Liver (tissue), 9 donors: Measurements from ENCODE around the gene TICAM2. TPM values are rescaled to one million over a fixed set of nuclear protein-coding genes. Genes with fewer than 3 reads are reported as not detected.

Experiments used
- DNase-seq: peaks from one replicate; pipeline ENCODE4 v3.0.0-alpha.2; 2017; ENCODE audit warnings: low spot score
- H3K27ac ChIP-seq, 2 donors: one replicate each; pipeline ENCODE4 v1.7.0; 2013; ENCODE audit warnings: inconsistent platforms in 2 of 2, low read length in 2 of 2, control low read depth in 1 of 2, low read depth in 1 of 2, mild to moderate bottlenecking in 1 of 2
- H3K27me3 ChIP-seq, 4 donors: one replicate each; pipeline versions ENCODE4 v1.6.1 to v1.7.0; 2013; ENCODE audit warnings: low read length in 3 of 4, inconsistent platforms in 1 of 4, mild to moderate bottlenecking in 1 of 4, moderate library complexity in 1 of 4; ENCODE audit not compliant: control insufficient read depth in 4 of 4, insufficient read depth in 4 of 4
- H3K36me3 ChIP-seq, 4 donors: one replicate each; pipeline versions ENCODE4 v1.6.1 to v1.7.0; 2013; ENCODE audit warnings: low read length in 3 of 4, mild to moderate bottlenecking in 3 of 4, low read depth in 1 of 4, moderate library complexity in 1 of 4; ENCODE audit not compliant: control insufficient read depth in 4 of 4, insufficient read depth in 3 of 4
- H3K4me1 ChIP-seq, 4 donors: one replicate each; pipeline versions ENCODE4 v1.6.1 to v1.7.0; 2013; ENCODE audit warnings: low read length in 3 of 4, mild to moderate bottlenecking in 3 of 4, moderate library complexity in 1 of 4; ENCODE audit not compliant: control insufficient read depth in 4 of 4, insufficient read depth in 4 of 4
- H3K4me3 ChIP-seq, 3 donors: one replicate each; pipeline versions ENCODE4 v1.6.1 to v1.7.0; 2013; ENCODE audit warnings: low read length in 3 of 3, control low read depth in 1 of 3, low read depth in 1 of 3, mild to moderate bottlenecking in 1 of 3
- H3K9ac ChIP-seq, 2 donors: one replicate each; pipeline ENCODE4 v1.7.0; 2013; ENCODE audit warnings: low read length in 2 of 2, mild to moderate bottlenecking in 2 of 2, moderate library complexity in 2 of 2, control low read depth in 1 of 2, low read depth in 1 of 2
- H3K9me3 ChIP-seq, 4 donors: one replicate each; pipeline versions ENCODE4 v1.6.1 to v1.7.0; 2013; ENCODE audit warnings: low read length in 3 of 4; ENCODE audit not compliant: control insufficient read depth in 4 of 4
- EGR1 ChIP-seq, 2 donors: IDR thresholded peaks; 2 replicates each; pipeline ENCODE4 v1.6.1; 2016 to 2018; ENCODE audit warnings: antibody characterized with exemption in 2 of 2, low read depth in 2 of 2
- FOXA1 ChIP-seq: IDR thresholded peaks from 2 replicates; pipeline ENCODE4 v1.6.1; 2016; ENCODE audit warnings: antibody characterized with exemption
- FOXA2 ChIP-seq: IDR thresholded peaks from 2 replicates; pipeline ENCODE4 v1.6.1; 2016; ENCODE audit warnings: antibody characterized with exemption
- GABPA ChIP-seq, 2 donors: IDR thresholded peaks in 1 of 2; conservative IDR thresholded peaks in 1 of 2; 2 replicates each; pipeline ENCODE4 v1.6.1; 2016; ENCODE audit warnings: antibody characterized with exemption in 2 of 2, mild to moderate bottlenecking in 1 of 2, moderate library complexity in 1 of 2
- HNF4A ChIP-seq, 2 donors: conservative IDR thresholded peaks; 2 replicates each; pipeline ENCODE4 v1.6.1; 2016; ENCODE audit warnings: antibody characterized with exemption in 2 of 2, mild to moderate bottlenecking in 2 of 2
- HNF4G ChIP-seq: IDR thresholded peaks from 2 replicates; pipeline ENCODE4 v1.6.1; 2016; ENCODE audit warnings: antibody characterized with exemption
- JUND ChIP-seq, 2 donors: IDR thresholded peaks; 2 replicates each; pipeline ENCODE4 v1.6.1; 2016; ENCODE audit warnings: antibody characterized with exemption in 2 of 2
- NR2F2 ChIP-seq: IDR thresholded peaks from 2 replicates; pipeline ENCODE4 v1.6.1; 2016; ENCODE audit warnings: antibody characterized with exemption
- RAD21 ChIP-seq, 2 donors: IDR thresholded peaks; 2 replicates each; pipeline ENCODE4 v1.6.1; 2016; ENCODE audit warnings: antibody characterized with exemption in 2 of 2, mild to moderate bottlenecking in 2 of 2
- RXRA ChIP-seq, 2 donors: IDR thresholded peaks; 2 replicates each; pipeline ENCODE4 v1.6.1; 2017 to 2018; ENCODE audit warnings: antibody characterized with exemption in 2 of 2, mild to moderate bottlenecking in 1 of 2
- SP1 ChIP-seq: IDR thresholded peaks from 2 replicates; pipeline ENCODE4 v1.6.1; 2018; ENCODE audit warnings: antibody characterized with exemption, mild to moderate bottlenecking
- TAF1 ChIP-seq: conservative IDR thresholded peaks from 2 replicates; pipeline ENCODE4 v1.6.1; 2016; ENCODE audit warnings: antibody characterized with exemption, mild to moderate bottlenecking
- YY1 ChIP-seq: IDR thresholded peaks from 2 replicates; pipeline ENCODE4 v1.6.1; 2016; ENCODE audit warnings: antibody characterized with exemption, mild to moderate bottlenecking
- WGBS: extraction: QIAGEN DNeasy Blood & Tissue Kit; methylation state at CpG from one replicate; pipeline ENCODE4 v1.1.7; 2013; 5-methylcytosine and 5-hydroxymethylcytosine counted together
- polyA plus RNA-seq, 2 donors: library from polyadenylated mRNA; stranded (reverse) in 1 of 2; unstranded in 1 of 2; fragments of 200-250 nt in 1 of 2; fragments of >200 nt in 1 of 2; fragmentation: Nextera tagmentation in 1 of 2; extraction: Ambion mirVana in 1 of 2; gene quantifications; one replicate each; pipeline versions ENCODE4 v1.2.1 to v1.2.3, GENCODE V29; 2013 to 2015
- total RNA-seq, 2 donors: library from RNA; depleted of rRNA; stranded (reverse); fragments of >200 nt; gene quantifications; one replicate each; pipeline ENCODE4 v1.2.3, GENCODE V29; 2014
- TF ChIP-seq, protein P1 (sequence below): IDR thresholded peaks from 2 replicates; pipeline ENCODE4 v1.6.1; 2016; ENCODE audit warnings: antibody characterized with exemption
- TF ChIP-seq, protein P2 (sequence below): fragments of 150-350 bp; IDR thresholded peaks from 2 replicates; pipeline ENCODE4 v1.5.1; 2017; ENCODE audit warnings: improper control_type of control experiment, low read depth, low read length; ENCODE audit not compliant: missing input control
- TF ChIP-seq, protein P3 (sequence below): IDR thresholded peaks from 2 replicates; pipeline ENCODE4 v1.6.1; 2016; ENCODE audit warnings: antibody characterized with exemption
- TF ChIP-seq, protein P4 (sequence below): IDR thresholded peaks from 2 replicates; pipeline ENCODE4 v1.6.1; 2016; ENCODE audit warnings: antibody characterized with exemption, mild to moderate bottlenecking
- TF ChIP-seq, protein P5 (sequence below): IDR thresholded peaks from 2 replicates; pipeline ENCODE4 v1.6.1; 2016; ENCODE audit warnings: antibody characterized with exemption
- donor health status: healthy.
- donor health status: healthy.
- donor health status: healthy.
- donor health status: healthy.
- donor health status: healthy.

The TICAM2 gene
- total and polyA plus RNA-seq, 4 donors, result 0.50 to 1.5 (median 0.95) TPM

DNA sequence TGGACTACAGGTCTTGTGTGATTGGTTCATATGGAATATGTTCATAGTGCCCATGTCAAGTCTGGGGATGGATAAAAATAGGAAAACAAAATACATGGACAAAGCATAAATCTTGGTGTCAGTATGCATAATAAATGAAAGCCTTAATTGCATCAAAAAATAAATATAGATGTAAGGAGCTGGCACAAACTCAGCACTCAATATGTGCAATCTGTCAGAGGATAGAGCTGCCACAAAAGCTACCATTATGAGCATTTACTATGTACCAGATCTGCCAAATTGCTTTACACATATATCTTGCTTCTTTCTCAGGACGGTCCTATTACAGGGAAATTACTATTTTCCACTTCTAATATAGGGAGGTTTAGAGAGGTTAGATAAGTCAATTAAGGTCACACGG, 41.8 kb upstream of the TICAM2 start:
- TF ChIP-seq NR2F2 (no peak), RXRA (IDR thresholded peaks at IDR 0.05) (no peak), JUND (IDR thresholded peaks at IDR 0.05) (no peak)
- TF ChIP-seq, protein P1, sequence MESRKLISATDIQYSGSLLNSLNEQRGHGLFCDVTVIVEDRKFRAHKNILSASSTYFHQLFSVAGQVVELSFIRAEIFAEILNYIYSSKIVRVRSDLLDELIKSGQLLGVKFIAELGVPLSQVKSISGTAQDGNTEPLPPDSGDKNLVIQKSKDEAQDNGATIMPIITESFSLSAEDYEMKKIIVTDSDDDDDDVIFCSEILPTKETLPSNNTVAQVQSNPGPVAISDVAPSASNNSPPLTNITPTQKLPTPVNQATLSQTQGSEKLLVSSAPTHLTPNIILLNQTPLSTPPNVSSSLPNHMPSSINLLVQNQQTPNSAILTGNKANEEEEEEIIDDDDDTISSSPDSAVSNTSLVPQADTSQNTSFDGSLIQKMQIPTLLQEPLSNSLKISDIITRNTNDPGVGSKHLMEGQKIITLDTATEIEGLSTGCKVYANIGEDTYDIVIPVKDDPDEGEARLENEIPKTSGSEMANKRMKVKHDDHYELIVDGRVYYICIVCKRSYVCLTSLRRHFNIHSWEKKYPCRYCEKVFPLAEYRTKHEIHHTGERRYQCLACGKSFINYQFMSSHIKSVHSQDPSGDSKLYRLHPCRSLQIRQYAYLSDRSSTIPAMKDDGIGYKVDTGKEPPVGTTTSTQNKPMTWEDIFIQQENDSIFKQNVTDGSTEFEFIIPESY, result no peak
- no peak for DNase-seq
- Histone ChIP-seq H3K27ac (no peak overlapping the region), H3K9me3 (no peaks in the 10 kb centered on the region), H3K27me3 (no peaks in the 10 kb centered on the region), H3K4me1 (peaks cover 2 to 18% (median 5%) of the 10 kb centered on the region in 4 donors), H3K4me3 (no peak overlapping the region), H3K36me3 (no peaks in the 10 kb centered on the region), H3K9ac (no peak overlapping the region)
- WGBS, result 89% methylated on average over 2 of the region's 2 CpGs

DNA sequence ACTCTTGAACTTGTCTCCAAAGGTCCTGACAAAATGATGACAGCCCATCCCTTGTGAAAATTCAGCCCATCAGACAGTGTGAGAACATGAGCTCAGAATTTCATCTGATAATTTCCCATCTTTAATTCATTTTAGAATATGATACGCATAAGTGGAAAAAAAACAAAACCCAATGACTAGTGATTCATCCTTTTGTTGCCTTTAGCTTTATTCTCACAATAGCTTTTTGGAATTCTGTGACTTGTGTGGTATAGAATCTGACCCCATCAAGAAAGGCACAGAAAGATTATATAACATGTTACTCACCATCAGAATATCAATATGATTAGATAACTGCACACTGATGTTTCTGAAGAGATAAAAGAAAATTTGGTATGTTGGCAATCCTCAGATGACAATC, 39.7 kb upstream of the TICAM2 start:
- no peak overlapping the region for H3K9ac ChIP-seq
- H3K9me3 ChIP-seq, result no peaks in the 10 kb centered on the region
- no peak for TF ChIP-seq RAD21 (IDR thresholded peaks at IDR 0.05)
- 96% methylated on average over 1 of the region's 1 CpG for WGBS
- peaks cover 2 to 17% (median 8%) of the 10 kb centered on the region in 4 donors for H3K4me1 ChIP-seq
- H3K36me3 ChIP-seq, result no peaks in the 10 kb centered on the region
- no peak overlapping the region for H3K4me3 ChIP-seq
- no peaks in the 10 kb centered on the region for H3K27me3 ChIP-seq
- no peak for DNase-seq
- H3K27ac ChIP-seq, result no peak overlapping the region

DNA sequence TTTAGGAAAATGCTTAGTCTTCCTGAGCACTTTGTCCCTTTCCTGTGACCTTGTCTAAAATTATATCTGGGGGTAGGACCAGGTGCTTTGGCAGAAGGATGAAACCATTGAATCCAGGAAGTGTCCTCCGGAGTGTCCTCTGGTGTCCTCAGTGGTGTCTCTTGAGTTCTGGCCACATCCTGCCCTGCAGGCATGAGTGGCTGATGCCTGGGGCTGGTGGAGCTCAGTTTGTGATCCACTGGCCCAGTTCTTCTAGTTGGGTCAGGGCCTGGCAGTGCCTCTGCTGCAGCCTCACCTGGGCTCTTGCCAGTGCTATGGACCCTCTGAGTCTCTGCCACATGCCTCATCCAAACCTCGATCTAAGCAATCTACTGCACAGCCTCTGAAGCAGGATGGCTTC, 38.0 kb upstream of the TICAM2 start:
- Histone ChIP-seq H3K4me1 (peaks cover 2 to 21% (median 8%) of the 10 kb centered on the region in 4 donors), H3K27me3 (no peaks in the 10 kb centered on the region), H3K36me3 (no peaks in the 10 kb centered on the region), H3K9me3 (no peaks in the 10 kb centered on the region), H3K27ac (no peak overlapping the region), H3K4me3 (no peak overlapping the region), H3K9ac (no peak overlapping the region)
- 89% methylated on average over 2 of the region's 2 CpGs for WGBS
- TF ChIP-seq GABPA (IDR thresholded peaks at IDR 0.05 in 1 of 2, conservative IDR thresholded peaks at IDR 0.05 in 1 of 2) (no peak), TAF1 (no peak), HNF4G (no peak), SP1 (no peak), YY1 (no peak), EGR1 (IDR thresholded peaks at IDR 0.05; ENCODE audit: low read depth in 2 of 2) (no peak), JUND (IDR thresholded peaks at IDR 0.05) (no peak), RXRA (IDR thresholded peaks at IDR 0.05) (no peak), NR2F2 (no peak), FOXA2 (no peak), RAD21 (IDR thresholded peaks at IDR 0.05) (no peak), FOXA1 (no peak), HNF4A (conservative IDR thresholded peaks at IDR 0.05) (no peak)
- TF ChIP-seq, protein P2, sequence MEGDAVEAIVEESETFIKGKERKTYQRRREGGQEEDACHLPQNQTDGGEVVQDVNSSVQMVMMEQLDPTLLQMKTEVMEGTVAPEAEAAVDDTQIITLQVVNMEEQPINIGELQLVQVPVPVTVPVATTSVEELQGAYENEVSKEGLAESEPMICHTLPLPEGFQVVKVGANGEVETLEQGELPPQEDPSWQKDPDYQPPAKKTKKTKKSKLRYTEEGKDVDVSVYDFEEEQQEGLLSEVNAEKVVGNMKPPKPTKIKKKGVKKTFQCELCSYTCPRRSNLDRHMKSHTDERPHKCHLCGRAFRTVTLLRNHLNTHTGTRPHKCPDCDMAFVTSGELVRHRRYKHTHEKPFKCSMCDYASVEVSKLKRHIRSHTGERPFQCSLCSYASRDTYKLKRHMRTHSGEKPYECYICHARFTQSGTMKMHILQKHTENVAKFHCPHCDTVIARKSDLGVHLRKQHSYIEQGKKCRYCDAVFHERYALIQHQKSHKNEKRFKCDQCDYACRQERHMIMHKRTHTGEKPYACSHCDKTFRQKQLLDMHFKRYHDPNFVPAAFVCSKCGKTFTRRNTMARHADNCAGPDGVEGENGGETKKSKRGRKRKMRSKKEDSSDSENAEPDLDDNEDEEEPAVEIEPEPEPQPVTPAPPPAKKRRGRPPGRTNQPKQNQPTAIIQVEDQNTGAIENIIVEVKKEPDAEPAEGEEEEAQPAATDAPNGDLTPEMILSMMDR, result no peak
- TF ChIP-seq, protein P3, sequence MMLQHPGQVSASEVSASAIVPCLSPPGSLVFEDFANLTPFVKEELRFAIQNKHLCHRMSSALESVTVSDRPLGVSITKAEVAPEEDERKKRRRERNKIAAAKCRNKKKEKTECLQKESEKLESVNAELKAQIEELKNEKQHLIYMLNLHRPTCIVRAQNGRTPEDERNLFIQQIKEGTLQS, result no peak
- TF ChIP-seq, protein P4, sequence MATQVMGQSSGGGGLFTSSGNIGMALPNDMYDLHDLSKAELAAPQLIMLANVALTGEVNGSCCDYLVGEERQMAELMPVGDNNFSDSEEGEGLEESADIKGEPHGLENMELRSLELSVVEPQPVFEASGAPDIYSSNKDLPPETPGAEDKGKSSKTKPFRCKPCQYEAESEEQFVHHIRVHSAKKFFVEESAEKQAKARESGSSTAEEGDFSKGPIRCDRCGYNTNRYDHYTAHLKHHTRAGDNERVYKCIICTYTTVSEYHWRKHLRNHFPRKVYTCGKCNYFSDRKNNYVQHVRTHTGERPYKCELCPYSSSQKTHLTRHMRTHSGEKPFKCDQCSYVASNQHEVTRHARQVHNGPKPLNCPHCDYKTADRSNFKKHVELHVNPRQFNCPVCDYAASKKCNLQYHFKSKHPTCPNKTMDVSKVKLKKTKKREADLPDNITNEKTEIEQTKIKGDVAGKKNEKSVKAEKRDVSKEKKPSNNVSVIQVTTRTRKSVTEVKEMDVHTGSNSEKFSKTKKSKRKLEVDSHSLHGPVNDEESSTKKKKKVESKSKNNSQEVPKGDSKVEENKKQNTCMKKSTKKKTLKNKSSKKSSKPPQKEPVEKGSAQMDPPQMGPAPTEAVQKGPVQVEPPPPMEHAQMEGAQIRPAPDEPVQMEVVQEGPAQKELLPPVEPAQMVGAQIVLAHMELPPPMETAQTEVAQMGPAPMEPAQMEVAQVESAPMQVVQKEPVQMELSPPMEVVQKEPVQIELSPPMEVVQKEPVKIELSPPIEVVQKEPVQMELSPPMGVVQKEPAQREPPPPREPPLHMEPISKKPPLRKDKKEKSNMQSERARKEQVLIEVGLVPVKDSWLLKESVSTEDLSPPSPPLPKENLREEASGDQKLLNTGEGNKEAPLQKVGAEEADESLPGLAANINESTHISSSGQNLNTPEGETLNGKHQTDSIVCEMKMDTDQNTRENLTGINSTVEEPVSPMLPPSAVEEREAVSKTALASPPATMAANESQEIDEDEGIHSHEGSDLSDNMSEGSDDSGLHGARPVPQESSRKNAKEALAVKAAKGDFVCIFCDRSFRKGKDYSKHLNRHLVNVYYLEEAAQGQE, result no peak
- TF ChIP-seq, protein P5, sequence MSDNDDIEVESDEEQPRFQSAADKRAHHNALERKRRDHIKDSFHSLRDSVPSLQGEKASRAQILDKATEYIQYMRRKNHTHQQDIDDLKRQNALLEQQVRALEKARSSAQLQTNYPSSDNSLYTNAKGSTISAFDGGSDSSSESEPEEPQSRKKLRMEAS, result no peak
- TF ChIP-seq, protein P1, result no peak
- no peak for DNase-seq
